Measurements from ENCODE around the gene RNF17.

The RNF17 gene

GRCh38 chr13:24894277-24894971 lies 130.5 kb downstream of the RNF17 start:
- DNase-seq (ENCODE audit: low read depth in 2 of 2), result no peak

DNA sequence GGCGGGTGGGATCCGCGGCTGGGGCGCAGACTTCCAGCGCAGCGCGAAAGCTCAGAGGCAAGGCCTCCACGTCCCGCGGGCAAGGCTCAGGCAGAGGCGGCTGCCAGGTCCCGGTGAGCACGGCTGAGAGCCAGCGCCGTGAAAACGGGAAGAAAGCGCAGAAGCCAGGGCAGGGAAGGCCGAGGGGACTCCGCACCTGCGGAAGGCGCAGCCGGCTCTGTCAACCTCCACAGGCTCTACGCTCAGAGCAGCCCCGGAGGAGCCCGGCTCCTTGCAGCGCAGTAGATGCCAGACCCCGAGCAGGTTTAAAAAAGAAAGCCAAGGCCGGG lies 131.0 kb downstream of the RNF17 start:
- DNase-seq (ENCODE audit: low read depth in 2 of 2), result no peak

DNA sequence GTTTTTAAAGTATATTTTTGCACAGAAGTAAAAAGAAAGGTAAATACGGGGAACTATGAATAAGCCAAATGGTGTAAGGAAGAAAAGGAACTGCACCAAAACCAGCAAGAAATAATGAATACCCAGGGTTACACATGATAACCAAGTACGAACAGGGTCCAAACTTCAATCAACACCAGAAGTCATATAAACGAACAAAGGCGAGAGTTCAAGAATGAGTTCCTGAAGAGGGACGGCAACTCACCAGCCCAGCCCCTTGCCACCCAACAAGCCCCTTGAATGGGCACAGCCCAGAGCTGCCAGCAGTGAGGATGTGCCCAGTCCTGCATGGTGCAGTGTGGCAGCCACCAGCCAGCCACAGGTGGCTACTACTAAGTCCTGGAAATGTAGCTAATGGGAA lies 132.1 kb downstream of the RNF17 start:
- DNase-seq (ENCODE audit: low read depth in 2 of 2), result no peak

DNA sequence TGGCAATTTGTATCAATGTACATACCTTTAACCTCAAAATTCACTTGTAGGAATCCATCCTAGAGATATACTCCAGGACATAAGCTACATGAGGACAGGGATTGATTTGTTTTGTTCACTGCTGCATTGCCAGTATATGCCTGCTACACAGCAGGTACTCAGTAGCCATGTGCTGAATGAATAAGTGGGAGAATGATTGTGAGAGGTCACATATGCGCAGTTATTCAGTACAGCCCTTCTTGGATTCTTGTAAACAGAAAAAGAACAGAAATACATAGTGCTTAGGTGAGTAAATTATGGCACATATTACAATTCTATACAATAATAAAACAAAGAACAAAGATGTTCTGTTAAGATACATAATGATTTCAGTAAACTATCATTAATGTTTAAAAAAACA lies 133.3 kb downstream of the RNF17 start:
- no peak for DNase-seq (ENCODE audit: low read depth in 2 of 2)

- DNase-seq (ENCODE audit: low read depth in 2 of 2), result no peak
These were observed 135.6 kb downstream of the RNF17 start for GRCh38 chr13:24899601-24900000.

DNA sequence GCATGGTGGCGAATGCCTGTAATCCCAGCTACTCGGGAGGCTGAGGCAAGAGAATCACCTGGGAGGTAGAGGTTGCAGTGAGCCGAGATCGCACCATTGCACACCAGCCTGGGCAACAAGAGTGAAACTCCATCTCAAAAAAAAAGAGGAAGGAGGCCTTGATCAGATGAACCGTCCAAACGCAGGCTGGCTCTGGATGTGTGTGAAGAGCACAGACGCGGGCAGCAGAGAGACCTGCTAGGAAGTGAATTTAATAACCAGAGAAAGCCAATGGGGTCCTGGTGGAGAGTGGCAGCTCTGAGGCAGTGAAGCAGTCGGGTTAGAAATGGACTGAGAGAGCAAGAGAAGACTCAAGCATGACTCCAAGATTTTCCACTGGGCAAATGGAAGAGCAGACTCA lies 136.5 kb downstream of the RNF17 start:
- no peak for DNase-seq (ENCODE audit: low read depth in 2 of 2)

DNA sequence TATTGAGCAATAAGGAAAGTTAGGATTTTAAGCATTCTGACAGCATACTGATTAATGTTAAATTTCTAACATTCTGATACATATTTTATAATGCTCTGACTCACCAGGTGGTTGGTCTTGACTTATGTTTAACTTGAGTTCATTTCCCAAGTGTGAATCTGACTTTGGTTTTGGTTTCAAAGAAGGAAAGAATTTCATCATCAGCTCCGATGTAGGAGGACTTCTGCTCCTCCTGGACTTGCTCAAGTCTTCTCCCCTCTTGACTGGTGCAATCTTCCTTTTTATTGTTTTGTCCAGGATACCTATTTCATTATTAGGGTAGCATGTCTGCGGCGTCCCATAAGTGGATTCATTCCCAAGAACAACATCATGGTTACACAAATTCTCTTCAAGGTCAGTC lies 141.3 kb downstream of the RNF17 start:
- DNase-seq (ENCODE audit: low read depth in 2 of 2), result peak; percentile 19 to 21

DNA sequence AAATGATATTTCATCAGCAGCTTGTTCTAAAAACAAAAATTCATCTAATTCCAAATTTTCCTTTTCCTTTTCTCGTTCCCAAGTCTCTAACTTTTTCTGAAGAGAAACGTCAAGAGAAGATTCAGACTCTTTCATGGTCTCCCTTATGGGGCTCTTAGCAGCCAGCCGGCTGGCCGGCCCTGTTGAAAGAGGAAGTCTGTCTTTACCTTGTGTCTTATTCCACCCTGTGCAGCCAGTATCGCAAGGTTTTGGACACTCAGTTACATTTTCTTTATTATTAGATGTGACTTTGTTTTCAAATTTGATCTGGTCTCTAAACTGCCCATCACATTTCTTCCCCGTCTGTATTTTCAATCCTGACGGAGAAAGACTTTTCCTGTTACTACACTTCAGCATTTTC lies 142.3 kb downstream of the RNF17 start:
- no peak for DNase-seq (ENCODE audit: low read depth in 2 of 2)

GRCh38 chr13:24910502-24911132 lies 146.6 kb downstream of the RNF17 start:
- DNase-seq (ENCODE audit: low read depth in 2 of 2), result no peak

GRCh38 chr13:24911133-24911908 lies 147.4 kb downstream of the RNF17 start:
- no peak for DNase-seq (ENCODE audit: low read depth in 2 of 2)

- no peak for DNase-seq (ENCODE audit: low read depth in 2 of 2)
These were observed 152.5 kb downstream of the RNF17 start for GRCh38 chr13:24916464-24916863.

- no peak for DNase-seq (ENCODE audit: low read depth in 2 of 2)
These were observed 157.0 kb downstream of the RNF17 start for GRCh38 chr13:24921003-24921402.

DNA sequence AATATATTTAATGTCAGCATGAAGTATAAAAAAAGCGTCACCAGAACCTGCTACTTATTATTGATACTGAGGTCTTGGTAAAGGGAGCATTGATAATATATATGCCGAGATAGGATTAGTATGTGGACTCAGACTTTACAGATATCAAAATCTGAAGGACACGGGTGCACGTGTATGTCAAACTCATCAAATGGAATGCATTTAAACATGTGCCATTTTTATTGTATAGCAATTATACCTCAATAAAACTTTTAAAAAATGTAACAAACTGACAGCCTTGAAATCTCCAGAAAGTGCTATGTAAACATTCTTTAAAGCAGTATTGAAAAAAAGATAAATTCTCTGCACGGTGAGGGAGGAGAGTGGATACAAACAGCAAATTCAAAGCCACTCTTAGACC lies 157.9 kb downstream of the RNF17 start:
- DNase-seq (ENCODE audit: low read depth in 2 of 2), result no peak

- no peak for DNase-seq (ENCODE audit: low read depth in 2 of 2)
These were observed 158.4 kb downstream of the RNF17 start for GRCh38 chr13:24922387-24922744.

- peak; percentile 92 to 95 for DNase-seq (ENCODE audit: low read depth in 2 of 2)
These were observed 159.0 kb downstream of the RNF17 start for GRCh38 chr13:24922745-24923591.

DNA sequence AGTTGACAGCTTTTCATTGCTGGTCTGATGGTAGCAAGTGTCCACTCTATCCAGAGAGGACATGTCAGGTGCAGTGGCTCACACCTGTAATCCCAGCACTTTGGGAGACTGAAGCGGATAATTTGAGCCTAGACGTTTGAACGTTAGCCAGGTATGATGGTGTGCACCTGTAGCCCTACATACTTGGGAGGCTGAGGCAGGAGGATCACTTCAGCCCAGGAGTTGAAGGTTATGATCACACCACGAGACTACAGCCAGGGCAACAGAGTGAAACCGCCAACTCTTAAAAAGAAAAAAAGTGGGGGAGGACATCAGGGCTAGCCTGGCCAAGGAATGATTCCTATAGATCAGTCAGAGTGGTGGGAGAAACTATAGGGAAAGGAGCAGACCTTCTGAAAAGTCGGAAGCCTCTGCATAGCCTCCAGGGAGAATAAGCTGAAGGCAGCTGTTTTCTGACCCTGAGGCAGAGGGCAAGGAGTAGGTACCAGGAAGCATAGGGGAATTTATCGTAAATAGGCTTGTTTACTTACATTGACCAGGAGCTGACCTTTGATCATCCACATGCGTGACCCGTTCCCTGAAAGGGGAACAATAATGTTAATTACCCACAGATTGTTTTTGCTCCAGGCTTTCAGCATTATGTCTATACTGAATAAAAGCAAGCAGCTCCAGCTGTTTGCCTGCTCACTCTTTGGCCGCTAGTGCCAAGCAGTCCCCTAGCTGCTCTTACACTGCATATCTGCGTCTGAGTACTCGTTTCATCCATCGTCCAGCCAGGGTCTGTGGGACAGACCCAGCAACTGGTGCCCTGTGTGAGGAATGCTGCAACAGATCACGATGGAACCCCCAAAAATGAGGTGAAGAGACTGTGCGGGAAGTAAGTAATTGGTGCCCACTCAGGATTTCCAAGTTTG lies 161.6 kb downstream of the RNF17 start:
- DNase-seq (ENCODE audit: low read depth in 2 of 2), result no peak

DNA sequence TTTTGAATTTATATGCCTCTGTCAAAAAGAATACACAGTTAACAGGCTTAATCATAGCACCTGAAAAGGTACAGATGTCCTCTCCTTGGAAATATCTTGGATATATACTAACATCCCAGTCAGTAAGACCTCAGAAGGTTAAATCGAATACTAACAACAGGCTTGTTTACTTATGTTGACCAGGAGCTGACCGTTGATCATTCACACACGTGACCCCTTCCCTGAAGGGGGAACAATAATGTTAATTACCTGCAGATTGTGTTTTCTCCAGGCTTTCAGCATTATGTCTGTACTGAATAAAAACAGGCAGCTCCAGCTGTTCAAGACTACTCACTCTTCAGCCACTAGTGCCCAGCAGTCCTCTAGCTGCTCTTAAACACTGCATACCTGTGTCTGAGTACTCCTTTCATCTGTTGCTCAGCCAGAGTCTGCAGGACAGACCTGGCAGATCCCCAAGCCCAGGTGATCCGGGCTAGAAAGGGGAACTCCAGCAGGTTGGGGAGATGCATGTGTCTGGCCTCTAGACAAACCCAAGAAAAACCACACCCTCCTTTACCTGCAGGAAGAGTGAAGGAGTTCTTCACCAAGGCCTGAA lies 163.9 kb downstream of the RNF17 start:
- DNase-seq (ENCODE audit: low read depth in 2 of 2), result no peak

GRCh38 chr13:24929196-24929595 lies 165.2 kb downstream of the RNF17 start:
- no peak for DNase-seq (ENCODE audit: low read depth in 2 of 2)
